UCSD-AML1 (cell line): ENCODE results near the gene NIT1.

ENCODE experiments used
- DNase-seq: peaks from one replicate; lab custom pipeline; 2025; ENCODE audit not compliant: unreplicated experiment; lab: John Stamatoyannopoulos, UW

Gene NIT1, protein sequence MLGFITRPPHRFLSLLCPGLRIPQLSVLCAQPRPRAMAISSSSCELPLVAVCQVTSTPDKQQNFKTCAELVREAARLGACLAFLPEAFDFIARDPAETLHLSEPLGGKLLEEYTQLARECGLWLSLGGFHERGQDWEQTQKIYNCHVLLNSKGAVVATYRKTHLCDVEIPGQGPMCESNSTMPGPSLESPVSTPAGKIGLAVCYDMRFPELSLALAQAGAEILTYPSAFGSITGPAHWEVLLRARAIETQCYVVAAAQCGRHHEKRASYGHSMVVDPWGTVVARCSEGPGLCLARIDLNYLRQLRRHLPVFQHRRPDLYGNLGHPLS

DNA sequence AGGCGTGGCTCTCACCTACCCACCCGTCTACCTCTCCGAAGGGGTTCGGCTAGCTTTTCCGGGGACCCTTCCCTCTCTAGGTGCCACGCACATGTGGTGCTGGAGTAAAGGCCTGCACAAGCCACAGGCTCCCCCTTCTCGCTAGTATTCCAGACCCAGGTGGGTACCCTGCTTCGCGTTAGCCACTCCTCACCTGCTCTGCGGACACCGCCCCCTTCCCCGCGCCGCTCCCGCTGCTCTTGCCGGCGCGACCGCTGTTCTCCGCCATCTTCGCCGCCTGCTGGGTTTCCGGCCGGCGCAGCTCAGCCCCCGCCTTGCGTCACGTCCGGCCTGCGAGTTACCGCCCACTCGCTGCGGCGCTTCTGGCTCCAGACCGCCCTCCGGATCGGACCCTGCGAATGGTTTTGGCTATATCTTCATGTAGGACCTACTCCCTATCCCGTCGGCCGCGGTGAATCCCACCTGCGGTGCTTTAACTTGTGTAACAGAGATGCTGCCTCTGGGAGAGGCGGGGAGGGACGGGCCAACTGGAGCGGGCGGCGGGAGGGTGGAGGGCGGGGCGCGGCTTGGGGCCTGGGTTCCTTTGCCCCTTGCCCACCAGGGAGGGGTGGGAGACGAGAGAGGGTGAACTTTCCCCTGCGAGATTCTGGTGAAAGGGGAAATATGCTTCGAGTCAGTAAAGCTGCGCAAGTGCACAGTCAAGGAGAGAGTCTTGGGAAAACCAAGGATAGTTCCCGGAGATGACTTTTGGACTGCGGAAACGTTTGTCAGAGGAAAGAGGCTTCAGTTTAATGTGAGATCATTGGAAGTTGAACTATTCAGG lies at the start of gene NIT1, which contains the start of gene PFDN2:
Gene NIT1 (plus strand): TSS at position 347 of the 823 bp plus-strand sequence. CDS start 72 bp downstream, at position 419.
Gene PFDN2 (minus strand): TSS at position 279 of the 823 bp plus-strand sequence. CDS start 11 bp downstream, at position 268.
- peak; percentile 87 for DNase-seq

DNA sequence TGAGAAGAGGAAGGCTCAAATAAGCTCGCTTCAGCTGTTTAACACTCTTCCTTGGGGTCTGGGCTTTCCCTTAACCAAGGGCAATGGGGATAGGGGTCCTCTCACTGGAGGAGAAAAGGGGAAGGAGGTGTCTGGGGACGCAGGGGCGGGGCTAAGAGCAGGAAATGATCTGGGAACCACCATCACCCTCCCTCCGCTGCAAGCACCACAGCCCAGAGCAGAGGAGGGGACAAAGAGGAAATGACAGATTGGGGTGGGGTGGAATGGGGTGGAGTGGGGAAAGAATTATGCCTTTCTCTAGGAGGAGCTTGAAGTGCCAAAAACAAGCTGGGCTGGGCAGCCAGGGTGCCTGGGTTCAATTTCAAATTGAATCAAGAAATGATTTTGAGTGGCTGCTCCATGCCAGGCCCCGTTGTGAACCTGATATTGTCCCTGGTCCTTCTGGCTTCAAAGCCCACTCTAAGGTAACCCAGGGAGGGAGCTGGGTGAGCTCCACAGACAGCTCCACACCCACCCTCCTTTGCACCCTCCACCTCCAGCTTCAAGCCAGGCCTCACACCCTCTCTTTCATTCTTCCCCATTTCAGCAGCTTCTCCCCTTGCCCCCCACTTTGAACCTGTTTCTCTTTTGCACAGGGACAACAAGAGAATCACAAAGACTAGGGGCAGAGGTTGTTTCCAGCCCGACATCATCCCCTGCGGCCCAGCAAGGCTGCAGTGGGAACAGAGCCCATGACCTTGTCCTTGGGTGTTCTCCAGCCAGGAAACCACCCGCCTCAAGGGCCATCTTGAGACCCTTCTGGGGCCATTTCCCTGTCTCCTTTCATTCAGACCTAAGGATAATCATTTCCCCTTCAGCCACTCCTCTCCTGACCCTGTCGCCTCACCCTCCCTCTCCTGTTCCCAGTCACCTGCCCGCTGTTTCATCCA lies 49.3 kb upstream of the NIT1 start:
- DNase-seq, result peak; percentile 87

DNA sequence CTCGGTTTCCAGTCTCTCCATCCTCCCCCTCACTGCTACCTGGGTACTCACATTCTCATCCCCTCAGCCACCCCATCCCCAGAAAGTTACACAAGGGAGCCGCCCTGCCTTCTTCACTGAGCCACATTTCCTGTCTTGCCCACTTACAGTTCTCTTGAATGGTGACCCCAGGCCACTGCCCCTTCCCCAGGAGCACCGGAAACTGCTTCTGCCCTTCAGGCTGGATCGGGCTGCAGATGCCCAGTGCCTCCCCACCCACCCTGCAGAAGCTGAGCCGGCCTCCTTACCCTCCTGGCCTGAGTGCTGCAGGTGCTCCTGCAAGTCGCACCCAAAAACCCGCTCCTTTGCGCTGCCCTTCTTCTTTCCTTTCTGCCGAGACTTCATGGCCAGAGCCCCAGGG lies 48.7 kb upstream of the NIT1 start:
- DNase-seq, result no peak

DNA sequence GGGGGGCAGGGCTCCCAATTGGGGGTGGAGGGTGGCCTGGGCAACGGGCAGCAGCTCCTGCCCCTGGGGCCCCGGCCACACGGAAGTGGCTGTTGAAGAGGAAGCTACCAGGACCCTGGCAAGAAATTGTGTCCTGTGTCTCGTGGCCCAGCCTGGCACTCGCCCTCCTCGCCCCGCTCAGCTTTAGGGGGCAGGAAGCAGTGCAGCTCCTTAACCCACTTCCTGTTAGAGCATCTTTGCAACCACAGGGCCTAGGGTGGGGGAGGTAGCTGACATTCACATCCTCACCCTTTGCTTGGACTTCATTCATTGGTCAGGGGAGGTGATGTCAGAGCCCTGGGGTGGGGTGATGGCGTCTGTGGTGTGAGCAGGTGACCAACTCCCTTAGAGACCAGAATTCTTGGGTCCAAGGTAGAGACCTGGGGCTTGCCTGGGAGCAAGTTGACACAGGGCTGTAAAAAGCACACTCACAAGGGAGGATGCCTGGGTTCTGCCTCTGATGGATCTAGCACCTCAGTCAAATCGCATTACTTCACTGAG lies 48.1 kb upstream of the NIT1 start, which contains the start of gene ARHGAP30:
Gene ARHGAP30 (minus strand): TSS at position 161 of the 540 bp plus-strand sequence. CDS start 267 bp downstream, outside the sequence.
- peak; percentile 89 for DNase-seq

DNA sequence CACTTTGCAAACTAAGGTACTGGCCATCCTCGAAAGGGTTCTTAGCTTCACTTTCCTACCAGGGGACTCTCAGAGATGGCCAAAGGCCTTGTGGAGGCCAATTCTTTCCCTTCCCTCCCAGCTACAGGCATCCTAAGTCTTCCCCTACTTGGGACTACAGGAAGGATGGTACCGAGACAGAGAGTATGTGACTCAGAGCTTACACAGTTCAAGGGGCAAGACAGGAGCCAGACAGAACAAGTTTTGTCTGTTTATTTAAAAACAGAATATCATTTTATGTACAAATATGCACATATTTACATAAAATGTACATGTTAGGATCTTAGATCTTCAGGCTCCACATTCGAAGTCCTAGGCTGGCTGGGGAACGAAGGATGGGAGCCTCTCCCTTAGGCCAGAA lies 47.1 kb upstream of the NIT1 start:
- no peak for DNase-seq

DNA sequence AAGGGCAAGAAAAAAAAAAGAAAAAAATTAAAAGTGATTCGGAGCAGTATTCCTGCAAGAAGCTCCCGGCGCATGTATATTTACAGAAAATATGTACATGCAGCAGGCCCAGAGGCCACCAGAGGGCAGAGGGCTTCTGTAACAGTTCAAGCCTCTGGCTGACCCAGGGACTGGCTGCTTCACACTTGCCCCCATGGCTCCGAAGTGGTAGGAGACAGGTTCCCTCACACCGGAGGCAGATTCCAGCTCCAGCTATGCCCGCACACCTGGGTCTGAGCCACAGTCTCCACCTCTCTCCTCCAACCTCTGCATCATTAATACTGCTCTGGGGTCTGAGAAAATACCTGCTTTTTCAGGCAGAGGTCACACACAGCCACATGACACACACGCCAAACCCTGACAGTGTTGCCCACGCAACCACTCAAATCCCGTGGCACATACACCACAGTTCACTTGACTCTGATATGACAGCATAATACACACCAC lies 46.0 kb upstream of the NIT1 start:
- DNase-seq, result peak; percentile 67

DNA sequence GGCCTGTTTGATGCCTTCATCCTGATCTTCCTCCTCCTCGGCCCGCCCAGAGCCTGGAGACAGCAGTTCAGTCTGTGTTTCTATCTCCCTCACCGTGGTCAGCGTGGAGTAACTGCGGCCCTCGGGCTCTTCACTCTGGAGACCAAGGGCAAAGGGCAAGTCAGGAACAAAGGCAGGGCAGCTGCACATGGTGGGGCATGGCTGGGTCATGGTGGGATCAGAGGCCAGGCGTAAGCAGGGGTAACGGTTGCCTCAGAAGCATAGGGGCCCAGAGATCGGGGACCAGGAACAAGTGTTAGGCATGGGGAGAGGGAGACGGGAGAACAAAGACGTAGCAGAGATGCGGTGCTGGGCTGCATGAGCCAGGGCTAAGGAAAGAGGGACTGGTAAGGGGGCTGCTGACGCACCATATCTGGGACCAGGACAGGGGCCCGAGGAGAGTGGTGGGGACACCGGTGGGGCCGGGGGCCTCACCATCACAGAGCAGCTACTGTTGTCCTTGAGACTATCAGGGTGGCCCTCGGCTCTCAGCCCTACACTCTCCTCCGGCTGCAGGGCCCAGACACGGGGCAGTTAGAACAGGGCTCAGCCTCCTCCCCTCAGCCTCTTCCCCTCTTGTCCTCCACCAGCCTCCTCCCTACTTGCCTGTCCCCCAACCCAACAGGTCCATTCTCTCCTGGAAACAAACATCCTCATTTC lies 45.0 kb upstream of the NIT1 start:
- DNase-seq, result no peak

DNA sequence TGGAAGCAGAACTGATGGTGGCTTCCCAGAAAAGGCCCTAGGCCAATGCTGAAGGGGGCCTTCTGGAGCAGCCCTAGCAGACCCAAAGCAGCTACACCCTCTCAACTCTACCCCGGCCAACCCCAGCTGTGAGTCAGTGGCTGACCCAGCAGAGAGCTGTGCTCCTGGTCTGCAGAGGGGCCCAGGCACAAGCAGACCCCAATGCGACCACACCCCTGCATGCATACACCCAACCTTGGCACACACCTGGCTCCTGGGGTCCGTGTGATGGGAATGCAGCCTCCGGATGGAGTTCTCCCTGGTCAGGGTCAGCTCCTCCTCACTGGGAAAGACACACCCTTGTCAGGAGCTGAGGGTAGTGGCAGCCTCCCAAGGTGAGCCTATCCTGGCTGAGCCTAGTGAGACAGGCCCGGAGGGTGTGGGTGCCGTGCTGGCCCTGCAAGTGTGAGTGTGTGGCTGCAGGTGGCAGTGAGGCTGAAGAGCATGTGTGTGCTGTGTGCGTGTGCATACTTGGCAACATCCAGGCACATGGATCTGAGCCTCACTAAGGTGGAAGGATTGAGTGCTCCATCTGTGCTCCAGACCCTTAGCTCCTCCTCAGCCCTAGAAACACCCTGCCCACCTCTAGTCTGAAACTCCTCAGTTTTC lies 44.3 kb upstream of the NIT1 start:
- DNase-seq, result no peak

DNA sequence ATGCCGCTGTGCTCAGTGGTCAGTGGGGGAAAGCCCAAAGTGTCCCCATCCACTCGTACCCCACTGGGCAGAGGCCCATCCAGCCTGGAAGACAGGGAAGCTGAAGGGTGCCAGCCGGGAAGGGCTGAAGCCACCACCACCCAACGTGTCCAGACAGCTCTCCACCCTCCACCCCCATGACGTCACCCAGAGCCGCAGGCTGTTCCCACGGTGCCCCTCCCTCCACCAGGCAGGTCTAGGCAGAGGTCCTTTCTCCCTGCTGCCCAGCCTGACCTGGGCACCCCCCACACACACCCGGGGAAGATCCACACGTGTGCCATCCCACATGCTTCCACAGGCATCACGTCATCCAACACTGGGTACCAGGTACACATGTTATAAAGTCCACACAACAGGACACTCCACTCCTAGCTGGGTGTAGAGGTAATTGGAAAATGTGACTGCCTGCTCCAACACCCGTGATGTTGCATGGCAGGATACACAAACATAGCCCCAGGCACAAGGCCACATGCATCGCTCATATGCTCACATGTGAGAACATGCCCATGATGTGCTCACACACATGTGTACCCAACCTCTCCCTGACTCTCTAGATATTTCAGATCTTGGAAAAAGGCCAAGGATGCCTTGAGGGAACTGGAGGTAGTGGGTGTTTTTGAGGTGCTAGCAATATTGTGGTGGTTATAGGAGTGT lies 43.1 kb upstream of the NIT1 start:
- DNase-seq, result no peak

DNA sequence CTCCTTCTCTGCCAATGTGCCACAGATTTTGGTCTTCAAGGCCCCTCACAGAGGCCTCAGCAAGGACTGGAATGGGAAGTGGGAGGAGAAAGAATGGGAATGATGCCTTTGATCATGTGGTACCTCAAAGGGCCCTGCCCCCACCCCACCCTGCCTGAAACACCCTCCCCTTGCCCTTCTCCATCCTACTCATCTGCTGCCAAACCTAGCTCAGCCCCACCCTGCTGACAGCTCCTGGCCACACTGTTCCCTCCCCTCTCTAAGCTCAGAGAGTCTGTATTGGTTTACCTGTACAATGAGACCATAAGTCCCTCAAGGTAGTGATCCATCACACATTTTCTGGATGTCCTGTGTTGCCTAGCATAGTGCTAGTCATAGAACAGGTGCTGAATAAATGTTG lies 41.5 kb upstream of the NIT1 start:
- DNase-seq, result no peak

DNA sequence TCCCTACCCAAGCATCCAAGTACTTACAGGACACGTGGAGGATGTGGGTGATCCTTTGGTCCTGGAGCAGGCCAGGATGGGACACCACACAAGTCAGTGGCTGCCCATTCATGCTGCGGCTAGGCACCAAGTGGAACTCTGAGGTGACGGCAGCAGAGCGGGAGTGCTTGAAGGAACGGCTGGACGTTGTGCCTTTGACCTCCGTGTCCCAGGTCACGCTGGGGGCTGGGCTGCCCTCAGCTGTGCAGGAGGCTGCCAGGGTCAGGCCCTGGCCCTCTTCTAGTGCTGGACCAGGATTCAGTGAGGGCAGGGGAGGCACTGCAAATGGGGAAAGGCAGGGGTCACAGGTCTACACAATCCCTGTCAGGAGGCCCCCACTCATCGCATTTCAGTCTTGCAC lies 40.5 kb upstream of the NIT1 start:
- DNase-seq, result no peak

DNA sequence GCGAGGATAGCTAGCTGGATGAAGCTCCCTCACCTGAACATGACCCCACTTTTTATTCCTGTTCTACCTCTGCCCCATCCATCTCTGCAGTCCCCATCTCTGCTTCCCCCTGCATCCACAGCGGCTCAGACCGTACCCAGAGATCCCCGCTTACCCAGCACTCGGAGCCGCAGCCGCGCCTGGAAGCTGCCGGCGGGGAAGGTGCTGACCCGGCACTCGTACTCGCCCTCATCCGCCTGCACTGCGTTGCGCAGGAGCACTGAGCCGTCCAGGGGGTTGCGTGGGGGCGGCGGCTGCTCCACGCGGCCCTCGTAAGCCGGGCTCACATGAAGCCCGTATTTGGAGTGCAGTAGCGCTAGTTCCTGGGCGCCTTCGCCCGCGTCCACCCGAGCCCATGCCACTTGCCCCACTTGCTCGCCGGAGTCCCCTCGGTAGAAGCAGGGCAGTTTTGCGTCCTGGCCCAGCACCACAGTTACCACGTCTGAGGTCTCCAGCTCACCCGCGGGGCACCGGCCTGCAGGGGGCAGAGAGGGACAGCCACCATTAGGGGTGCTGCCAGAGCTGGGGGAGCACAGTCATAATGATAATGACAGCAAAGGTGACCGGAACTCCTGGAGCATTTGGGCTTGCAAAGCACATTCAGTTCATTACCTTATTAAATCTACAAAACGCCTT lies 38.3 kb upstream of the NIT1 start:
- DNase-seq, result no peak

DNA sequence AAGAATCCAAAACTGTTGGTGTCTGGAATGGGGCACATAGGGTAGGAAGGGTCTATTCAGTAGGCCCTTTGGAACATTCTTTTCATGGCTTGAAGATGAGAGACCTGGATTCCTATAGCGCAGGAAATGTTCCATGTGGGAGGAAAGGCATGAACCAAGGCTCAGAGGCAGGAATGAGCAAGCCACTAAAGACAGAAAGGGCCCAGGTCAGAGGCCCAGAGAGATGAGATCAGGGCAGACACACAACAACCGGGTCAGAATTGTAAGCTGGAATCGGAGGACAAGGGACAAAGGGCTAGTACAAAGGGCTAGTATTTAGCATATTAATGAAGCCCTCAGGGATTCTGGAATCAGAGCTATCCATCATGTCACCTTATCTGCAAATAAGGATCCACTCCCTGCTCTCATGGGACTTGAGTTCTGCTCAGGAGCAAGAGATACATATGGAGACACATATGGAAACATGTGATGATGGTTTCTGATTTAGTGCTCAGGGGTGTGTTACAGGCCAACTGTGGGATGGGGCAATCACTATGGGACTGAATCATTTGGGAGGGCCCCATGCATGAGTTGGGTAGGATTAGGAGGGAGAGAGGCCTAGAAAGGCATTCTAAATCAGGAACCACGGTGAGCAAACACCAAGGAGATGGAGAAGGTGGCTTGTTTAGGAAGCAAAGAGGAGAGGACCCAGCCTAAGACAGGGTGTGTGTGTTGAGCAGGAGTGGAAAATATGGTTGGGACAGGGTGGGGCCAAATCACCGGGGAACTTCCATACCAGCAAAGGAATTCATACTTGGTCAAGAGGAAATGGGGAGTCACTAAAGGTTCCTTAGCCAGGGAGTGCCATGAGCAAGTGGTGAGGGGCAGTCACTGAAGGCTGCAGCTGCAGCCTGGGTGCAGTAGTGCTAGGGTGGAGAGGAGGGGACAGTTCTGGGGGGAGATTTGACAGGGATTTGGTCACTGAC lies 37.2 kb upstream of the NIT1 start:
- no peak for DNase-seq

DNA sequence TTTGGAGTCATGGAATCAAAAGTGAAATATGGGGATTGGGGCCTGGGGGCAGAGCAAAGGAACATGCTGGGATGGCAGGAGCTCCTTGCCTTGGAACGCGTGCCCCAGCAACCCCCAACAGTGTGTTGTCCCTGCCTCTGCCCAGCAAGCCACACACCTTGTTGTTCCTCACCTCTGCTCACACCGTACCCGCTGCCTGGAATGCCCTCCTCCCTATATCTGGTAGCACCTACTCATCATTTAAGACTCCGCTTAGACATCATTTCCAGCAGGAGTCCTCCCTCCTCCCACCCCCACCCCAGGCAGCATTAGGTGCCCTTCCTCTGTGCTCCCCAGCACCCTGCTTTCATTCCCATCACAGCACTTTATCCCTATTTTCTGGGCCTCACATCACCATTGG lies 36.4 kb upstream of the NIT1 start:
- DNase-seq, result no peak

DNA sequence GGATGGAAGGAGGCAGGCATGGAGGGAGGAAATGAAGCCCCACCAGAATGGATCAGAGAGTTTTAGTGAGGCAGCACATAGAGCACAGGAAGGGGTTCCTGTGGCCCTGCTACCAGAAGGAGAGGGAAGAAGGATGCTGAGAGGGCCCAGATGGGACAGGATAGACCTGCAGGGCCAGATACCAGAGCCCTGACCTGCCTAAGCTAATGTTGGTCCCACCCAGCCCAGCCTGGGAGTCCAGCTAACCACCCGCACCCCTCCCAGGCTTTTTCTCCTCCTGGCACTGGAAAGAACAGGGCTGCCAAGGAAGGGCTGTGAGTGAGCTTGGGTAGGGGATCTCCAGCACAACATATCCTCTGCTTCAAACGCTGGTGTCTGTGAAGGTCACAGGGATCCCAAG lies 35.4 kb upstream of the NIT1 start:
- DNase-seq, result no peak

DNA sequence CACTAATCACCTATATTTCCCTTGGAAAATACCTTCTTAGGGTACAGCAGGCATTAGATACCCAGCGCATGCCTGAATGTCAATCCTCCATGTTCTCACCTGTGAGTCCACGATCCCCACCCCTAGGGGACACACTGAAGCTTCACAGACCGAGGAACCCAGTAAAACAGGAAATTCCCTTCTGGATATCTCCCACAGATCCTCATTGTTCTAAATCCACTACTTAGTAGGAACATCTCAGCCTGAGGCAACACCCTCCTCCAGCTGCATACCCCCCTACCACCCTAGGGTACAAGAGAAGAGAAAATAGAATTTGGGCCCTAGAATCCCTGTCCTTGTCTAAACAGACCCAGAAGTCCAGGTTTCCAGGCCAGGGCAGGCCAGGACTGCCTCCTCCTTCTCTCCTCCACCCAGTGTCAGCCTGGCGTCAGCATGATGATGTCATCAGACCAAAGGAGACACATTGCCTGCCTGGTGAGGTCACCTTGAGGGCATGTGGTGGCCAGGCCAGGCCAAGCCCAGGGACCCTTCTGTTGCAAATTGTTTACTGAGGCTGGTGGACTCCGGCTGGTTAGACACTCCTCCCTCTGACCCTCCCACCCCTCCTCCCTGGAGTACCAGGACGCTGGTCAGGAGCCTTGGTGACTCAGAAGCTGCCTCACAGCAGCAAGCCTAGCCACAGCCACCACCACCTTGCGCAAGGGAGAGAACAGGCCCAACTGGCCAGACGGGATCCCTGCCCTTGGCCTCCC lies 34.7 kb upstream of the NIT1 start:
- peak; percentile 47 for DNase-seq
